ENCODE data around the gene GTF3C4. TPM values are rescaled to one million over a fixed set of nuclear protein-coding genes. Genes with fewer than 3 reads are reported as not detected.

Gene GTF3C4
- total and polyA plus RNA-seq, 2 of the 13 experiments (the other 11 are each of a cell fraction or from before 2014, with no cell fraction given), result 2.6 to 12.9 TPM

- peak; percentile 78; the same call in 1 of the 2 replicates for TF ChIP-seq HOXA5 (CRISPR knock-in tag; IDR thresholded peaks at IDR 0.05)
- TF ChIP-seq, protein P1, sequence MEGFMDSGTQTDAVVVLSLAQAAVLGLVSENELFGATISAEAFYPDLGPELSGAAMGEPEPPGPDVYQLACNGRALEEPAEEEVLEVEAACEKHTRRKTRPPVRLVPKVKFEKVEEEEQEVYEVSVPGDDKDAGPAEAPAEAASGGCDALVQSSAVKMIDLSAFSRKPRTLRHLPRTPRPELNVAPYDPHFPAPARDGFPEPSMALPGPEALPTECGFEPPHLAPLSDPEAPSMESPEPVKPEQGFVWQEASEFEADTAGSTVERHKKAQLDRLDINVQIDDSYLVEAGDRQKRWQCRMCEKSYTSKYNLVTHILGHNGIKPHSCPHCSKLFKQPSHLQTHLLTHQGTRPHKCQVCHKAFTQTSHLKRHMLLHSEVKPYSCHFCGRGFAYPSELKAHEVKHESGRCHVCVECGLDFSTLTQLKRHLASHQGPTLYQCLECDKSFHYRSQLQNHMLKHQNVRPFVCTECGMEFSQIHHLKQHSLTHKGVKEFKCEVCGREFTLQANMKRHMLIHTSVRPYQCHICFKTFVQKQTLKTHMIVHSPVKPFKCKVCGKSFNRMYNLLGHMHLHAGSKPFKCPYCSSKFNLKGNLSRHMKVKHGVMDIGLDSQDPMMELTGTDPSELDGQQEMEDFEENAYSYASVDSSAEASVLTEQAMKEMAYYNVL (CRISPR knock-in tag; IDR thresholded peaks at IDR 0.05; ENCODE audit: borderline replicate concordance), result peak; percentile 94; the same call in 1 of the 2 replicates
- peak; percentile 58; the same call in 1 of the 2 replicates for TF ChIP-seq DR1 (CRISPR knock-in tag; IDR thresholded peaks at IDR 0.05)
- TF ChIP-seq IKZF1 (IDR thresholded peaks at IDR 0.05), result no peak
- no peak; the same call in 1 of the 2 replicates for TF ChIP-seq KLF11 (CRISPR knock-in tag; IDR thresholded peaks at IDR 0.05)
- TF ChIP-seq SMARCE1 (IDR thresholded peaks at IDR 0.05; ENCODE audit: borderline replicate concordance), result no peak
- 0 out of 2 replicates have a peak, but pooled peaks have one; percentile 64 for TF ChIP-seq ZNF550 (CRISPR knock-in tag; IDR thresholded peaks at IDR 0.05; ENCODE audit: borderline replicate concordance)
- no peak for TF ChIP-seq NCOR1 (IDR thresholded peaks at IDR 0.05; ENCODE audit: borderline replicate concordance, low read length)
- TF ChIP-seq ZBTB3 (CRISPR knock-in tag; IDR thresholded peaks at IDR 0.05; ENCODE audit: borderline replicate concordance, low read depth), result 0 out of 2 replicates have a peak, but pooled peaks have one; percentile 18
- no peak for TF ChIP-seq TOPORS (CRISPR knock-in tag; IDR thresholded peaks at IDR 0.05)
- TF ChIP-seq ZNF207 (IDR thresholded peaks at IDR 0.05; ENCODE audit: borderline replicate concordance), result no peak
- peak; percentile 95 for TF ChIP-seq ZNF138 (CRISPR knock-in tag; IDR thresholded peaks at IDR 0.05; ENCODE audit: low read depth)
- no peak for TF ChIP-seq ZNF652 (CRISPR knock-in tag; IDR thresholded peaks at IDR 0.05; ENCODE audit: borderline replicate concordance, low read depth)
- no peak for TF ChIP-seq ZNF329 (CRISPR knock-in tag; IDR thresholded peaks at IDR 0.05; ENCODE audit: low read depth)
- TF ChIP-seq ZNF225 (CRISPR knock-in tag; IDR thresholded peaks at IDR 0.05), result peak; percentile 97
- peak; percentile 82 for TF ChIP-seq ZNF616 (CRISPR knock-in tag; IDR thresholded peaks at IDR 0.05; ENCODE audit: low read depth)
- peak; percentile 95; the same call in 1 of the 2 replicates for TF ChIP-seq ZNF430 (CRISPR knock-in tag; IDR thresholded peaks at IDR 0.05)
- TF ChIP-seq, protein P2, sequence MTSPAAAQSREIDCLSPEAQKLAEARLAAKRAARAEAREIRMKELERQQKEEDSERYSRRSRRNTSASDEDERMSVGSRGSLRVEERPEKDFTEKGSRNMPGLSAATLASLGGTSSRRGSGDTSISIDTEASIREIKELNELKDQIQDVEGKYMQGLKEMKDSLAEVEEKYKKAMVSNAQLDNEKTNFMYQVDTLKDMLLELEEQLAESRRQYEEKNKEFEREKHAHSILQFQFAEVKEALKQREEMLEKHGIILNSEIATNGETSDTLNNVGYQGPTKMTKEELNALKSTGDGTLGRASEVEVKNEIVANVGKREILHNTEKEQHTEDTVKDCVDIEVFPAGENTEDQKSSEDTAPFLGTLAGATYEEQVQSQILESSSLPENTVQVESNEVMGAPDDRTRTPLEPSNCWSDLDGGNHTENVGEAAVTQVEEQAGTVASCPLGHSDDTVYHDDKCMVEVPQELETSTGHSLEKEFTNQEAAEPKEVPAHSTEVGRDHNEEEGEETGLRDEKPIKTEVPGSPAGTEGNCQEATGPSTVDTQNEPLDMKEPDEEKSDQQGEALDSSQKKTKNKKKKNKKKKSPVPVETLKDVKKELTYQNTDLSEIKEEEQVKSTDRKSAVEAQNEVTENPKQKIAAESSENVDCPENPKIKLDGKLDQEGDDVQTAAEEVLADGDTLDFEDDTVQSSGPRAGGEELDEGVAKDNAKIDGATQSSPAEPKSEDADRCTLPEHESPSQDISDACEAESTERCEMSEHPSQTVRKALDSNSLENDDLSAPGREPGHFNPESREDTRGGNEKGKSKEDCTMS (CRISPR knock-in tag; conservative IDR thresholded peaks at IDR 0.05), result no peak
- peak; percentile 89 for TF ChIP-seq NFATC3 (CRISPR knock-in tag; IDR thresholded peaks at IDR 0.05)
- no peak for TF ChIP-seq PAWR (CRISPR knock-in tag; IDR thresholded peaks at IDR 0.05; ENCODE audit: borderline replicate concordance)
- no peak; the same call in 1 of the 2 replicates for TF ChIP-seq SSRP1 (CRISPR knock-in tag; IDR thresholded peaks at IDR 0.05)
- TF ChIP-seq SRSF1 (optimal IDR thresholded peaks at IDR 0.05; ENCODE audit: low read depth, low read length), result peak; percentile 84
- TF ChIP-seq FOXJ3 (CRISPR knock-in tag; IDR thresholded peaks at IDR 0.05; ENCODE audit: borderline replicate concordance), result peak; percentile 54; the same call in 1 of the 2 replicates
- peak; percentile 77 for TF ChIP-seq HNRNPLL (IDR thresholded peaks at IDR 0.05; ENCODE audit: low read depth, low read length, poor library complexity, severe bottlenecking)
Observed at GRCh38 chr9:132669698-132670456, 387 bp upstream of the GTF3C4 start, which contains the start of gene DDX31 (continued).
